Fibroblast of upper back skin (primary cell): ENCODE results near the gene MAPKAPK5.
"Not testable (repeated sequence)": the region's sequence is repeated elsewhere in the genome, so short reads cannot be mapped to it uniquely, and the experiment has no call there.

Experiments used
- DNase-seq: peaks from one replicate; pipeline ENCODE4 v3.0.0-alpha.2; 2013

The MAPKAPK5 gene, protein sequence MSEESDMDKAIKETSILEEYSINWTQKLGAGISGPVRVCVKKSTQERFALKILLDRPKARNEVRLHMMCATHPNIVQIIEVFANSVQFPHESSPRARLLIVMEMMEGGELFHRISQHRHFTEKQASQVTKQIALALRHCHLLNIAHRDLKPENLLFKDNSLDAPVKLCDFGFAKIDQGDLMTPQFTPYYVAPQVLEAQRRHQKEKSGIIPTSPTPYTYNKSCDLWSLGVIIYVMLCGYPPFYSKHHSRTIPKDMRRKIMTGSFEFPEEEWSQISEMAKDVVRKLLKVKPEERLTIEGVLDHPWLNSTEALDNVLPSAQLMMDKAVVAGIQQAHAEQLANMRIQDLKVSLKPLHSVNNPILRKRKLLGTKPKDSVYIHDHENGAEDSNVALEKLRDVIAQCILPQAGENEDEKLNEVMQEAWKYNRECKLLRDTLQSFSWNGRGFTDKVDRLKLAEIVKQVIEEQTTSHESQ

DNA sequence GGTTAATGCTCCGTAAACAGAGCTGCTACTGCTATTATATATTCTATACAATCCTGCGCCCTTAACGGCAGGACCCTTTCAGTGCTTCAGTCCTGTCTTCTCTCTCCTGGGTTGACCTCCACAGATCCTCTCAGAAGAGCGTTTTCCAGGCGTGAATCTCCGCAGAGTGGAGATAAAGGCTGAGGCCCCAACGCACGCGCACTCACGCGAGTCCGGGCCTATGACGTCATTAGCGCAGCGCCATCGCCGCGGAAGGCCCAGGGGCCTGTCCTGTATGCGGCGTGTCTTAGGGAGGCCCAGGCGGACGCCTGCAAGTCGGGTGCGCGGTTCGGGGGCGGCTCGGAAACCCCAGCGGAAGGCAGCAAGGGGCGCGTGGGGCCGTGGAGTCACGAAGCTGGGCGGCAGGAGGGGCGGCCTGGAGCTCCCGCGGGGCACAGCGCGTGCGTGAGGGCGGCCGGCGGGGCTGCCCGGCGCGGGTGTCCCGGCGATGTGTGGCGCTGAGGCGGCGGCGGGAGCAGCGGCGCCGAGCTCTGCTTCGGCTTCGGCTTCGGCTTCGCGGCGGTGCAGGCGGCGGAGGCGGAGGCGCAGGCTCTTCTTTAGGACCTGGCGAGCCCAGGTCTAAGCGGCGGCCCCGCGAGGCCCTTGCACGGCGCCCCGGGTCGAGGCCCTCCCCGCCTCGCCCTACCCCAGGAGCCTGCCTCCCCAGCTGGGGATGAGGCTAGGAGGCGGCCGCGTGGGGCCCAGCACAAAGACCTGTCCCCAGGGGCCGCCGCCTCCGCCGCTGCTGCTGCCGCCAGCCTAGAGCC lies at the start of gene MAPKAPK5:
TSS of gene MAPKAPK5 (plus strand) at position 479 of the 806 bp plus-strand sequence. CDS start 506 bp downstream, outside the sequence.
- peak; percentile 93 for DNase-seq

DNA sequence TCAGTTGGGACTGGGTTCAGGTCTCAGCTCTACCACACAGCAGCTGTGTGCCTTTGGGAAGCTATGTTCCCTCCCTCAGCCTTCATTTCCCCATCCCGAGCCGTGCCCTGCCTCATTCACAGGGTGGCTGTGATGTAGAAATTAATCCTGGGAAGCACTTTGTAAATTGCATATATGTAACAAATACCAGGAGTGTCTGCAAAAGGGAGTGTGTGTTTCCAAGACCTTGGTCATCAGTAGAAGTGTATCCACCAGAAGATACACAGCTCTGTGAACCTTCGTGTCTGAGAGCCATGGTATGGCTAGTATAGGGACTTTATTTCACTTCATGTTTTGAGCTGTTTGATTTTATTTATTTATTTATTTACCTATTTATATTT lies 49.2 kb upstream of the MAPKAPK5 start:
- DNase-seq: no peak

DNA sequence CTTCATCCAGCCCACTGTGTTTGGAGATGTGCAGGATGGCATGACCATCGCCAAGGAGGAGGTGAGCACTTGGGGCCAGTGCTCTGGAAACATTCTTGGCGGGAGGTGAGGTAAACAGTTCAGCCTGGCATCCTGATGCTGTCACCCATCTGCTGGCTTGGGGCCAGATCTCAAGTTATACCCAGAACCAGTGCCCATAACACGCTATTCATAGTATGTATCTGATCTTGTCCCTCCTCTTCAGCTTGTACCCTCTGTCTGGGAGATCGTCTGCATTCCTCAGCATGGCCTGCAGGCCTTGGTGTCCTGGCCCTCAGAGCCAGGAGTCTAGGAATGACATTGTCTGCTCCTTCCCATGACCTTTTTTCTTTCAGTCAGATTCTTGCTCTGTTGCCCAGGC lies 43.8 kb upstream of the MAPKAPK5 start:
- no peak for DNase-seq

DNA sequence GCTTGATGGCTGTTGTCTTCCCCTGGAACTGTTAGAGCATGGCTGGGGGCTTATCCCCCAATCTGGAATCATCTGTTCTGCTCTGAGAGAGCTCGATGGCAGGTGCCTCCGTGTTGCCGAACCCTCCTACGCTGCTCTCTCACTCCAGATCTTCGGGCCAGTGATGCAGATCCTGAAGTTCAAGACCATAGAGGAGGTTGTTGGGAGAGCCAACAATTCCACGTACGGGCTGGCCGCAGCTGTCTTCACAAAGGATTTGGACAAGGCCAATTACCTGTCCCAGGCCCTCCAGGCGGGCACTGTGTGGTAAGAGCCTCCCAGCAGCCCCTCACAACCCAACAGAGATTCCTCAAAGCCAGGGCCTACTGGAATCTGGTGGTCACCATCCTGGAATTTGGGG lies 42.3 kb upstream of the MAPKAPK5 start:
- no peak for DNase-seq

DNA sequence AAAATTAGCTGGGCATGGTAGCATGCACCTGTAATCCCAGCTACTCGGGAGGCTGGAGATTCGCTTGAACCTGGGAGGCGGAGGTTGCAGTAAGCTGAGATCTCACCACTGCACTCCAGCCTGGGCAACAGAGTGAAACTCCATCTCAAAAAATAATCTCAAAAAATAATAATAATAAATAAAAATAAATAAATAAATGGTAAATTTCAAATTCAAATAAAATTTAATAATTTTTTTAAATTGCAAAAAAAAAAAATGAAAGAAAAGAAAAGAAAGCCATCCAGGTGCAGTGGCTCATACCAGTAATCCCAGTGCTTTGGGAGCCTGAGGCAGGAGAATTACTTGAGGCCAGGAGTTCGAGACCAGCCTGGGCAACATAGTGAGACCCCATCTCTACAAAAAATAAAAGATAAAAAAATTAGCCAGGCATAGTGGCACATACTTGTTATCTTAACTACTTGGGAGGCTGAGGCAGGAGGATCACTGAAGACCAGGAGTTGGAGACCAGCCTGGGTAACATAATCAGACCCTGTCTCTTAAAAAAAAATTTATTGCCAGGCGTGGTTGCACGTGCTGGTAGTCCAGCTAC lies 38.9 kb upstream of the MAPKAPK5 start:
- DNase-seq: no peak

DNA sequence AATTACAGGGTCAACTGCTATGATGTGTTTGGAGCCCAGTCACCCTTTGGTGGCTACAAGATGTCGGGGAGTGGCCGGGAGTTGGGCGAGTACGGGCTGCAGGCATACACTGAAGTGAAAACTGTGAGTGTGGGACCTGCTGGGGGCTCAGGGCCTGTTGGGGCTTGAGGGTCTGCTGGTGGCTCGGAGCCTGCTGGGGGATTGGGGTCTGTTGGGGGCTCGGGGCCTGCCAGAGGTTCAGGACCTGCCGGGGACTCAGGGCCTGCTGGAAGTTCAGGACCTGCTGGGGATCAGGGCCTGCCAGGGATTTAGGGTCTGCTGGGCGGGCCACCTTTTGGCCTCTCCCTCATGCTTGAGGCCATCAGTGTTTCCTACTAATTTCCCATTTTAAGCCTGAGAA lies 38.2 kb upstream of the MAPKAPK5 start:
- no peak for DNase-seq

DNA sequence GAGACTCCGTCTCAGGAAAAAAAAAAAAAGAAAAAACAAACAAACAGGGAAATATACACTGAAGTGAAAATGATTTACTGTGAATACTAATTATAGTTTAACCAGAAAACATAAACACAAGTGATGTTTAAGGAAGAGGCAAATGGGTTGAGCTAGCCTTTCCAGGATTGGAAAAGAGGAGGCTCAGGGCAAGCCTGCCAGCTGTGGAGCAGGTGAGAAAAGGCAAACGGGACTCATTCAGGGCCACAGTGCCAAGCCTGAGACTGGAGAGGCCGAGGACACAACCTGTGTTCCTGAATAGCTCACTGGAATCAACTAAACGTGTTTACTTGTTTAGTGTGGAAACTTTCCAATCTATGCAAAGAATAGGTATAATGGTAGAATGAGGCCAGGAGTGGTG lies 35.7 kb upstream of the MAPKAPK5 start:
- DNase-seq: no peak

DNA sequence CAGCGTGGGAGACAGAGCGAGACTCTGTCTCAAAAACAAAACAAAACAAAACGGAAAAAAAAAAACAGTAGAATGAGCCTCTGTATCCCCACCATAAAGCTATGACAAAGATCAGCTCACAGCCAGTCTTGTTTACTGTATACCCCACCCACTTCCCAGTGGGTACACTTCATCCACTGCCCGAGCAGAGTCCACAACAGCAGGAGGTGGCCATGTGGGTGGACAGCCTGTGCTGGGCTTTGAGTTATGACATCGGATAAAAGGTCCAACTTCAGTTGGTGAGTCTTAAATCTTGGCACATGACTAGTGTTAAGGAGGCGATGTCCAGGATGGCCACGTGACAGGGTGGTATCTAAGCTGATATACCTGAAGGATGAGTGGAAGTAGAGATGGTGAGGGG lies 34.8 kb upstream of the MAPKAPK5 start:
- DNase-seq: no peak

DNA sequence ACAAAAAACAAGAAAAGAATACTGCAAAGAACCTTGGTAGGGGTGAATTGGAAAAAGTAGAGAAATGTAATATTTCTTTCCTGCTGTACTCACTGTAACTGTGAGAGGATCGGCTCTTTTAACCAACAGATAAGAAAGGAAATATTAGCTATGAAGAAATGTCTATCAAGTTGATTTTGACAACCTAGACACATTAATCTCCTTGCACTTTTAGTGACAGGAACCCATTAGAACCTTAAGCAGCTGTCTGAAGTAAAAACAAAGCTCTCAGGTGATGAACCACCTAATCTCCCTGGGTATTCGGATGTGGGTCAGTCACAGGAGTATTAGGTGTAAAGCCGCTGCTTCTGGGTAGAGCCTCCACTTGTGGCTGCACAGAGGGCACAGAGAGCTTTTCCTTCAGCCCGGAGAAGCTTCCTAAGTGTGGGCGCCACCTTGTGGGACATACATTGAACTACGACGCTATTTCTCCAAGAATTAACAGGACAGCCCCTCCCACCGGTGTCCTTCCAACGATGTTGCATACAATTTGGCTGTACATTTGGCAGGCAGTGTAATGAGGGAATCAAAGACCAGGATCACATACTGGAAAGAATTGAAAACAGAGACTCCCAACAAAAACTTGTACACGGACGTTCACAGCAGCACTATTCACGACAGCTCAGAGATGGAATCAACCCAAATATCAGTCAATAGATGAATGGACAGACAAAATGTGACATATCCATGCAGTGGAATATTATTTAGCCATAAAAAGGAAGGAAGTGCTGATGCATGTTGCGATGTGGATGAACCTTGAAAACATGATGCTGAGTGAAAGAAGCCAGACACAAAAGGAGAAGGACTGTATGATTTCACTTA lies 28.9 kb upstream of the MAPKAPK5 start:
- DNase-seq: peak; percentile 76

DNA sequence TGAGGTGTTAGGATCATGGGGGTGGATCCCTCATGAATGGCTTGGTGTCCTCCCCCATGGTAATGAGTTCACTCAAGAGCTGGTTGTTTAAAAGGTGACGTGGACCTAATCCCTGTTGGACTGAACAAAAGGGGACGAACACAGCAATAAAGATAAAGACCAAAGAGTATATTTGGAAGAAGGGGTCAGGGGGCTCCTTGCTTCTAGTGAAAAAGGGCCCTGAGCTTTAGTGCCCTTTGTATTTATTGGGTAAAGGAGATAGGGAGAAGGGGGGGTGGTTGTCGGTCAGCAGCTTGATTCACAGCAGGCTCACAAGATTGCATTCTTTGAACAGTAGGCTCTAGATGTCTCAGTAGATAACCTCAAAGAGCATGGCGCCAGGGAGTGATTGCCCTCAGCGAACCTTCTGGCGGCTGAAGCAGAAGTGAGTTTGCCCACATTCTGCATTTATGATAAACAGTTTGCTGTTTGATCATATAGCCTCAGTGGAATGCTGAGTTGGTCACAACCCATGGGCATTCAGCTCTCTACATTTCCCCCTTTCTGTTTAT lies 25.9 kb upstream of the MAPKAPK5 start:
- no peak for DNase-seq

DNA sequence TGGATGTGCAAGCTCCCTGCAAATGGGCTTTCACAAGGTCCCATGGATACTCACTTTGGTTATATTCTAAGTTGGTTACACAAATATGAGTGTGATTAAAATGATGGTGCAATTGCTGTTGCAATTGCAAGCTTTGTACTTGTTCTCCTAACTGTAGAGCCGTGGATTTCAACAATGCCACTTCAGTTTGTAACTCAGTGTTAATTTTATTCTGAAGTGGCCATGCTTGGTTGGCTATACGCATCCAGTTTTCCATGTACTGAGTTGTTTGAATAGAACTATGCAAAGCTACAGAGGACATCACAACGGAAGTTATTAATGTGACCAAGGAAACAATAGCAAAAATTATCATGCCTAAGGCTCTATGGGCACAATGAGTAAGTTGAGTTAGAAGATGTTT lies 25.1 kb upstream of the MAPKAPK5 start:
- DNase-seq: not testable (repeated sequence)

DNA sequence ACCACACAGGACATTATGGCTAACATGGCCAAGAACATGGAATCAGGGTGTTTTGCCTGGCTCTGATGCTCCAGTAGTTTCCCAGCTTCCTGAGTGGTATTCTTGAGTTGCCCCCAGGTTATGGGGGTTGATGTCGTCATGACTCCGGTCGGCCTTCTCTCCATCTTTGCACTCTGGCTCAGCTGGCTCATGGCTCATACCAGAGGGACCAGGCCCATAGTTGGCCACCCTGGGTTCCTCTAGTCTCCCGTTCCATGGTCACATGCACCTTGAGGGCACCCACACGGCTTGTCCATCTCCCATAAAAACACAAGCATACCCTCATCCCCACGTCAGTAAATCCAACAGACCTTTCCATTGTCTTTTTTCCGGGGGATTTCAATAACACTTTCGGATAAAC lies 23.7 kb upstream of the MAPKAPK5 start:
- no peak for DNase-seq

DNA sequence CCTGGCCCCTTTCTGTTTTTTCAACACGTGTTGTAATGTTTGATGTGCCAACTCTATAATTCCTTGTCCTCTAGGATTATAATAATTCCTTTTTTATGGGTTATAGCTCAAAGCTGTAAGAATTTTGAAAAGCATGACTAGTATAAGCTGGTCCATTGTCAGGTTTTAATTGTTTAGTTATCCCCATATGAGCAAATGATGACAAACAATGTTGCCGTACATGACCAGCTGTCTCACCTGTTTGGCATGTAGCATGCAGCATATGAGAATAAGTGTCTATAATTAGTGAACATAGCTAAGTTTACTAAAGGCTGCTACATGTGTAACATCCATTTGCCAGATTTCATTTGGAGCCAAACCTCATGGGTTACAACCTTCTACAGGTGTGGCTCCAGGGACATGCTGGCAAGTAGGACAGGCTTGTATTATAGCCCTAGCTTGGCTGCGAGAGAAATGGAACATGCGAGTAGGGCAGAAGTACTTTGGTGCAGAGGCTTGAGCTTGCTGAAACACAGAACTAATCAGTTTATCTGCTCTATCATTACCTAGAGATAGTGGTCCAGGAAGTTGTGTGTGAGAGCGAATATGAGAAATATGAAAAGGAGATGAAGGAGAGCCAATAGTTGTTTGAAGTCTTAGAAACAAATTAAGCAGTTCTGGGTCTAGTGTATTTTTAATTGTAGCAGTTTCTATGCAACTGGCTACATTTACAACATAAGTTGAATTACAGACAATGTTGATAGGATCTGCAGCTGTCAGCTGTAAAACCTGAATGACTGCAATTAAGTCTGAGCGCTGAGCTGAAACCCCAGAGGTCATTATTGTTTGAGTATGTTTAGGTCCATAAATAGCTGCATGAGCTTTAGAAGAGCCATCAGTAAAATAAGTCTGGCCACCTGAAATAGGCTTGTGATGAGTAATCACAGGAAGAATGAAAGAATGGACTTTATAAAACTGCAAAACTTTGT lies 22.6 kb upstream of the MAPKAPK5 start:
- DNase-seq: no peak

DNA sequence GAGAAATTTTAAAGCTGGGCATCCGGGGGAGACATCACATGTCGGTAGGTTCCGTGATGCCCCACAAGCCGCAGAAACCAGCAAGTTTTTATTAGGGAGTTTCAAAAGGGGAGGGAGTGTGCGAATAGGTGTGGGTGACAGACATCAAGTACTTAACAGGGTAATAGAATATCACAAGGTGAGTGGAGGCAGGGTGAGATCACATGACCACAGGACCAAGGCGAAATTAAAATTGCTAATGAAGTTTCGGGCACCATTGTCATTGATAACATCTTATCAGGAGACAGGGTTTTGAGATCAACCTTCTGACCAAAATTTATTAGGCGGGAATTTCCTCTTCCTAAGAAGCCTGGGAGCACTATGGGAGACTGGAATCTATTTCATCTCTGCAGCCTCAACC lies 21.2 kb upstream of the MAPKAPK5 start:
- DNase-seq: not testable (repeated sequence)

DNA sequence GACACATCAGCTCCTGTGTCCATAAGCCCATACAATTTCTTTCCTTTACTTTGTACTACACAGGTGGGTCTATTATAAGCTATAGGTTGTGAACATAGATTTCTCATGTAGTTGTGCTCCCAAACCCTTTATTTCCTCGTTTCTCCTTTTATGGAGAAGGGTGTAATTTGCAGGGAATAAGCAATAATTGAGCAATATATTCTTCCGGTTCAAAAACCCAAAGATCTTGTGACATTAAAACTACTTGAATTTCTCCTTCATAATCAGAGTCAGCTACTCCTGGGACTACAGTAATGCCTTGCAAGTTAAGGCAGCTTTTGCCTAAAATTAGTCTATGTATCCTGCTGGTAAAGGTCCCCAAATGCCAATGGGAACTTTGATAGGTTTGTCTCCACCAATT lies 19.1 kb upstream of the MAPKAPK5 start:
- DNase-seq: no peak

DNA sequence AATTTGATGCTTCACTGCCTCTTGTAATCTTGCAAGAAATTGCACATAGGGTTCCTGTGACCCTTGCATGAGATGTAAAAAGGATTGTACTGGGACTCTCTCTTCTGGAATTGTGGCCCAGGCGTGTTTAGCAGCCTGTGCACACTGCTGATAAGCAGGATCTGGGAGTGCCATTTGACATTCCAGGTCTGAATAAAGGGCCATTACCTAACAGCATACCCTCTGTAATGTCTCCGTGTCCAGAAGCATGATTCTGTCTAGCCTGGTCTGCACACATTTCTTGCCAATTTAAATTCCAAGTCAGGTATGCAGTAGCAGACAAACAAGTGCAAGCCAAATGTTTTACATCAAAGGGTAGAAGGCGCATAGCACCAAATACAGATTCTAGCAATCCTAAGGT lies 18.1 kb upstream of the MAPKAPK5 start:
- no peak for DNase-seq

DNA sequence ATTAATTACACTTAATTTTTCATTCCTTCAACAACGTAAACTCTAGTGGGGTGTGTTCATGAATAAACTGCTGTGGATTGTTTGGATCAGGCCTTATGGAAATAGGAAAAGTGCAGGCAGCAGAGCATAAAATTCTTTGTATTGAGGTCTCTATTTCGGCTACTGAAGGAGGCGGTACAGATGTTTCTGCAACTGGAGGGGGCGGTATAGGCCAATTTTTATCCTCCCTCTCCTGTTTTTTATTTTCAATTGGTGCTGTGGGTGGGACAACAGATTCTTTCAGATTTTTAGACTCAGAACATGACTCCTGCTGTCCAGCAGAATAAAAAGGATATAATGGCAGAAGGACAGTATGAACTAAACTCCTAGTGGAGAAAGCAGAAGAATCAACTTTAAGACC lies 17.7 kb upstream of the MAPKAPK5 start:
- not testable (repeated sequence) for DNase-seq

DNA sequence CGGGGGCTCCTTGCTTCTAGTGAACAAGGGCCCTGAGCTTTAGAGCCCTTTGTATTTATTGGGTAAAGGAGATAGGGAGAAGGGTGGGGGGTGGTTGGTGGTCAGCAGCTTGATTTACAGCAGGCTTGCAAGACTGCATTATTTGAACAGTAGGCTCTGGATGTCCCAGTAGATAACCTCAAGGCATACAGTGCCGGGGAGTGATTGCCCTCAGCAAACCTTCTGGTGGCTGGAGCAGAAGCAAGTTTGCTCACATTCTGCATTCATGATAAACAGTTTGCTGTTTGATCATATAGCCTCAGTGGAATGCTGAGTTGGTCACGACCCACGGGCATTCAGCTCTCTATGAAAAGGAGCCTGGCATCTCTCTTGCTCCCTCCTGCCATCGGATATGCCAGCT lies 16.5 kb upstream of the MAPKAPK5 start:
- DNase-seq: no peak

DNA sequence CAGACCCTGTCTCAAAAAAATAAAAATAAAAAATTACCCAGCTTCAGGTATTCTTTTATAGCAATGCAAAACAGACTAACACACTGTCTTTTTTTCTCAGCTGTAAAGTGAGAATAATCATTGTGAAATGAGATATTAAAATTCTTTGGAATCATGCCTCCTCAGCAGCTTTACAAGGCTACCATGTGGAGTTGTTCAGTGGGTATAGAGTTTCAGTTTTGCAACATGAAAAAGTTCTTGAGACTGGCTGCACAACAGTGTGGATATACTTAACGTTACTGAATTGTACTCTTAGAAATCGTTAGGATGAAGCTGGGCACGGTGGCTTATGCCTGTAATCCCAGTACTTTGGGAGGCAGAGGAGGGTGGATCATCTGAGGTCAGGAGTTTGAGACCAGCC lies 15.7 kb upstream of the MAPKAPK5 start:
- no peak for DNase-seq

DNA sequence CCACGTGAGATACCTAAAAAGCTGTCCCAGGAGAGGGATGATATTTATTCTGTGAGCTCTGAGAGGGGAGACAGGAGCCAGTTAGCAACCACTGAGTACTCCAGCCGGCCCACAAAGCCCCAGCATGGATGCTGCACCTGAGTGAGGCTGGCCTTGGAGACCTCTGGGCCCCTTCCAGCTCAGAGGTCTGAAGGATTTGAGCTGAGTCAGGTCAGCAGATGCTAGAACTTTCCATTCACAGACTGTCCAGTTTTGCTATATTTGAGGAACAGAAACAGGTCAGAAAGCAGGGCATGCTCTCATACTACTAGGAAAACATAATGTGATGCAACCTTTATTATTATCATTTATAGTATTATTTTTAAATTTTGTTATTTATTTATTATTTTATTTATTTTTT lies 15.0 kb upstream of the MAPKAPK5 start:
- DNase-seq: no peak

DNA sequence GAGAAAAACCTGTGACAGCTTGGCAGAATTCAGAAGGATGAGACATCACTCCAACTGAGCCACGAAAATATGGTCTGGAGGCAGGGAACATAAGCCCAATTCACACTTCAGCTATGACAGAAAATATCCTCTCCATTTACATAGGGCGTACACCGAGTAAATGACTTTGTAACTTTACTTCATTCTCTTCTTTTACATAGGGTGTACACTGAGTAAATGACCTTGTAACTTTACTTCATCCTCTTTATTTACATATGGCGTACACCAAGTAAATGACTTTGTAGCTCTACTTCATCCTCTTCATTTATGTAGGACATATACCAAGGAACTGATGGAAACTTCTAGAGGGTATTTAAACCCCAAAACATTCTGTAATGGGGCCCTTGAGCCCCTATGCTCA lies 14.1 kb upstream of the MAPKAPK5 start:
- DNase-seq: no peak
